GM18526 (cell line): ENCODE measurements around the gene SMIM20.

Experiments
- POLR2A ChIP-seq: IDR thresholded peaks from 3 replicates; pipeline ENCODE4 v1.6.1; 2011; ENCODE audit not compliant: insufficient read length; ENCODE audit errors: extremely low read depth

The SMIM20 gene

DNA sequence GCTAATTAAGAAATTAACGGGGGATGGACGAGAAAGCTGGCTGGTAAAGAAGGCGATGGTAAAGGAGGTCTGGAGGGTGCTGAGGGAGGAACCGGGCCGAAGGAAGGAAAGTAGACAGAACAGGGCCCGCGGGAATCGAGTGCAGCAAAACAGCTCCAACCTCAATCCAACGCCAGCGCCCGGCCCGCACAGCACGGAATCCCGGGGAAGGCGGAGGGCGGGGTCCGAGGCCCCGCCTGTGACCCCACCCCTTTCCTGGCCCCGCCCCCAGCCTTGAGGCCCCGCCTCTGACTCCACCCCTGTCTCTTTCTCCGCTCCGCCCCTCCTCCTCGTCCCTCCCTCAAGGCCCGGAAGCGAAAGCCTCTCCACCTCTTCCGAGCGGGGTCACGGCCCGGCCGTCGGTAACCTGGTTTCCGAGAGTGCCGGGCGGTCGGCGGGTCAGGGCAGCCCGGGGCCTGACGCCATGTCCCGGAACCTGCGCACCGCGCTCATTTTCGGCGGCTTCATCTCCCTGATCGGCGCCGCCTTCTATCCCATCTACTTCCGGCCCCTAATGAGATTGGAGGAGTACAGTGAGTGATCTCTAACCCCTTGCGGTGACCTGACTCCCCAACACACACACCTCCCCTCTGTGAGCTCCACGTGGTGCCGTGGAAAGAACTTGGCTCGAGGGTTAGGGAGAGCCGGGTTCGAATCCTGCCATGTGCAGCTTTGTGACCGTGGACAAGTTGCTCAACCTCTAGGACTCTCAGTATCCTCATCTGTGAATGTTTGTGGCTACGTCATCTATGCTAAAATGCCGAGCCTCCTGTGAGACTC is at the start of gene SMIM20:
Gene SMIM20, plus strand, starts transcription at position 370 of the 819 bp plus-strand sequence. Its CDS starts 94 bp downstream, at position 464.
- peak; percentile 61 for TF ChIP-seq POLR2A

GRCh38 chr4:25865586-25865985 is 48.4 kb upstream of the SMIM20 start:
- TF ChIP-seq POLR2A = no peak

GRCh38 chr4:25867781-25868294 is 46.2 kb upstream of the SMIM20 start:
- no peak for TF ChIP-seq POLR2A

- no peak for TF ChIP-seq POLR2A
Measured at GRCh38 chr4:25870081-25870480, 43.9 kb upstream of the SMIM20 start.

GRCh38 chr4:25872851-25873631 is 41.0 kb upstream of the SMIM20 start:
- no peak for TF ChIP-seq POLR2A

- TF ChIP-seq POLR2A = no peak
Measured at GRCh38 chr4:25873632-25874129, 40.3 kb upstream of the SMIM20 start.

DNA sequence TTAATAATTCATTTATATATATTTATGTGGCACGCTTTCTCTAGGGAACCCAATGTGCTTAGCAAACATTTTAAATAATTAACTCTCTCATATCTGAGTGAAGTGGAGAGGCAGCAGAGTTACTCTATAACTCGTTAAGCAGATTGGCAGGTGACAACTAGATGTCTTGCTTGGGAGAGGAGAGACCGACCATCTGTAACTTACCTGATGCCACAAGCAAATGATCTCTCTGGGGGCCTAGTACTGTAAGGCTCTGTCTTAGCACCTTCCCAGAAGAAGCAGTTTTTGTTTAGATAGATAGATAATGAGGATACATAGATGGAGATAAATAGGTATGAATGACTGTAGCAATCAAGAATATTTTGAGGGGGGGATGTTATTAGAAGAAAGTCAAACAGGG is 39.4 kb upstream of the SMIM20 start:
- no peak for TF ChIP-seq POLR2A

GRCh38 chr4:25875281-25875745 is 38.7 kb upstream of the SMIM20 start:
- no peak for TF ChIP-seq POLR2A

- no peak for TF ChIP-seq POLR2A
Measured at GRCh38 chr4:25878676-25879075, 35.3 kb upstream of the SMIM20 start.

GRCh38 chr4:25879091-25879584 is 34.9 kb upstream of the SMIM20 start:
- TF ChIP-seq POLR2A = no peak

DNA sequence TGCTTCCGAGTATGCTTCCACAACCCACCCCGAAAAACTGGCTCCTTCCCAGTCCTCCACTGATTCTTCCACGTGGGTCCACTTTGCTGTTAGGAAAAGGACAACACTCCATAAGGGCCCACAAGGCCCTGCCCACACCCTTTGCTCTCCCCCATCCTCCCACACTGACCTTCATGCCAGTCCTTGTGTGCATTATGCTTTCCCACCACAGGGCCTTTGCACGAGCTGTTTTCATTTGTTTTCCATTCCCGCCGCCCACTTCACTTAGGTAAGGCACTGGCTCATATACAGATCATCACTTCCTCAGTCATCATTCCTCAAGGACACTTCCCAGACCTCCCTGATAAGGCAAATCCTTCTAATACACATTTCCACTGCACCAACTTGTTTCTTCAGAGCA is 34.4 kb upstream of the SMIM20 start:
- TF ChIP-seq POLR2A = no peak

GRCh38 chr4:25879991-25880651 is 33.9 kb upstream of the SMIM20 start:
- TF ChIP-seq POLR2A = no peak

- TF ChIP-seq POLR2A = no peak
Measured at GRCh38 chr4:25881193-25881592, 32.8 kb upstream of the SMIM20 start.

- no peak for TF ChIP-seq POLR2A
Measured at GRCh38 chr4:25882226-25882625, 31.8 kb upstream of the SMIM20 start.

- no peak for TF ChIP-seq POLR2A
Measured at GRCh38 chr4:25883565-25883964, 30.5 kb upstream of the SMIM20 start.

- TF ChIP-seq POLR2A = no peak
Measured at GRCh38 chr4:25884031-25884782, 29.8 kb upstream of the SMIM20 start.
